ENCODE results near the gene ZNF229.
"Not testable (repeated sequence)": the region's sequence is repeated elsewhere in the genome, so short reads cannot be mapped to it uniquely, and the experiment has no call there.

ZNF229 gene

DNA sequence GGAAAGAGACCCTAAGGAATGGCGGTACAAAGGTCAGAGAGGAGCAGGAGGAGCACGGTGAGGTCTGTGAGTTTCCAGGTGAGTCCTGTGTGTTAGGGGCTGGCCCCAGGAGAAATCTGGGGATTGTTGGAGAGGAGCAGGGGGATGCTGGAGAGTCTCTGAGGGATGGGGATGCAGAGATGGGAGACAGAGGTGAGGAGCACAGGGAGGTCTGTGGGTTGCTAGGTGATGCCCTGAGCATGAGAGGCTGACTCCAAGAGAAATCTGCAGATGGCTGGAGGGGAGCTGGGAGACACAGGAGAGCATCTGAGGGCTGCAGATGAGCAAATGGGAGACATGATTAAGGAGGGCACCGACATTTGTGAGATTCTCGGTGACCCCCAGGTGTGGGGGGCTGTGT, 4.1 kb upstream of the ZNF229 start:
- ChIA-PET CTCF (no interaction called here), POLR2A (no interaction called here)
- no peak for DNase-seq (ENCODE audit: extremely low spot score)
- TF ChIP-seq ZNF384 (IDR thresholded peaks at IDR 0.05) = no peak
- TF ChIP-seq, protein P1, sequence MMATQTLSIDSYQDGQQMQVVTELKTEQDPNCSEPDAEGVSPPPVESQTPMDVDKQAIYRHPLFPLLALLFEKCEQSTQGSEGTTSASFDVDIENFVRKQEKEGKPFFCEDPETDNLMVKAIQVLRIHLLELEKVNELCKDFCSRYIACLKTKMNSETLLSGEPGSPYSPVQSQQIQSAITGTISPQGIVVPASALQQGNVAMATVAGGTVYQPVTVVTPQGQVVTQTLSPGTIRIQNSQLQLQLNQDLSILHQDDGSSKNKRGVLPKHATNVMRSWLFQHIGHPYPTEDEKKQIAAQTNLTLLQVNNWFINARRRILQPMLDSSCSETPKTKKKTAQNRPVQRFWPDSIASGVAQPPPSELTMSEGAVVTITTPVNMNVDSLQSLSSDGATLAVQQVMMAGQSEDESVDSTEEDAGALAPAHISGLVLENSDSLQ (IDR thresholded peaks at IDR 0.05) = no peak
- no peak for TF ChIP-seq LEF1 (IDR thresholded peaks at IDR 0.05; ENCODE audit: borderline replicate concordance)
- no peak for TF ChIP-seq FOXK2 (IDR thresholded peaks at IDR 0.05)
- no peak for TF ChIP-seq FOXA1 (IDR thresholded peaks at IDR 0.05)
- TF ChIP-seq NFRKB (IDR thresholded peaks at IDR 0.05) = no peak
- no peak for TF ChIP-seq BHLHE40 (IDR thresholded peaks at IDR 0.05; ENCODE audit: borderline replicate concordance)
- no peak for TF ChIP-seq HDGF (IDR thresholded peaks at IDR 0.05; ENCODE audit: borderline replicate concordance)
- TF ChIP-seq CTBP1 (IDR thresholded peaks at IDR 0.05; ENCODE audit: borderline replicate concordance) = no peak
- no peak for TF ChIP-seq SP1 (IDR thresholded peaks at IDR 0.05)

DNA sequence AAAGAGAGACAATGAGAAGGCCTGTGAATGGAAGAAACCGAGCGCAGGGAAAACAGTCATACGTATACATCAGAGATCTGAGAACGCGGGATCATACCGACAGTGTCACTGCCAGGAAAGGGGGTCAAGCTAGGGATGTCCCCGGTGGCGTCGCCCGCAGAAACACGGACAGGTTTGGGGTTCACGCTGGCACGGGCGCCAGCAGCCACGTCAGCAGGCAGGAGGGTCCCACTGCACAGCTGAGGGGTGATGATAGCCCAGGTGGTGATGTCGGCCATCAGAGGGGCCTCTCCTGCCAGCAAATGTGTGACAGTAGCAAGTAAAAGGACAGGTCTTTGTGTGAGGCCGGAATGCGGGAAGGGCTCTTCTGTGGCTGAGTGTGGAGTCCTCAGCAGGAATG, 3.4 kb upstream of the ZNF229 start:
- no peak for DNase-seq (ENCODE audit: extremely low spot score)
- TF ChIP-seq SP1 (IDR thresholded peaks at IDR 0.05) (no peak), ARNT (IDR thresholded peaks at IDR 0.05) (no peak), ELF4 (IDR thresholded peaks at IDR 0.05) (no peak), HDGF (IDR thresholded peaks at IDR 0.05; ENCODE audit: borderline replicate concordance) (no peak), FOXM1 (IDR thresholded peaks at IDR 0.05; ENCODE audit: borderline replicate concordance) (no peak), L3MBTL2 (conservative IDR thresholded peaks at IDR 0.05) (no peak), SUZ12 (IDR thresholded peaks at IDR 0.05) (no peak), CTBP1 (IDR thresholded peaks at IDR 0.05; ENCODE audit: borderline replicate concordance) (no peak), NFRKB (IDR thresholded peaks at IDR 0.05) (no peak), TARDBP (IDR thresholded peaks at IDR 0.05) (no peak), ZNF384 (IDR thresholded peaks at IDR 0.05) (no peak), LEF1 (IDR thresholded peaks at IDR 0.05; ENCODE audit: borderline replicate concordance) (no peak)
- TF ChIP-seq, protein P1 (IDR thresholded peaks at IDR 0.05) = no peak
- ChIA-PET CTCF (no interaction called here), POLR2A (no interaction called here)

DNA sequence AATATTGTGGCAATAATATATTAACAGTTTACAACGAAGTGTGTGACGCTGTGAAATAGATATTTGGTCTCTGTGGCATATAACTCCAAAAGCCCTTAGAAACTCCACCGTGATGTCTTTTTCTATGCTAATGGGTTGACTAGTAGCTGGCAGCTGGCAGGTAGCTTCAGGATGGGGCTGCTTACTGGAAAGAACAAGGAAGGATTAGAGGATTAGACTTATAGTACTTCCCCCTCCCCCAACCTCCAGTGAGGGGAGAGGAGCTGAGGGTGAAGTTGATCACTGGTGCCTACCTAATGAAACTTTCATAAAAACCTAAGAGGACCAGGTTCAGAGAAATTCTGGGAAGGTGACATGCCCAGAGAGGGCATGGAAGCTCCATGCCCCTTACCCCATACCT, 9.8 kb downstream of the ZNF229 start:
- no peak for TF ChIP-seq FOXK2 (IDR thresholded peaks at IDR 0.05)
- TF ChIP-seq FOXM1 (IDR thresholded peaks at IDR 0.05; ENCODE audit: borderline replicate concordance) = no peak
- TF ChIP-seq FOXA1 (IDR thresholded peaks at IDR 0.05) = no peak
- TF ChIP-seq, protein P1 (IDR thresholded peaks at IDR 0.05) = no peak
- no peak for TF ChIP-seq LEF1 (IDR thresholded peaks at IDR 0.05; ENCODE audit: borderline replicate concordance)
- no peak for TF ChIP-seq BHLHE40 (IDR thresholded peaks at IDR 0.05; ENCODE audit: borderline replicate concordance)
- TF ChIP-seq NFRKB (IDR thresholded peaks at IDR 0.05) = no peak
- no peak for TF ChIP-seq SUZ12 (IDR thresholded peaks at IDR 0.05)
- TF ChIP-seq SP1 (IDR thresholded peaks at IDR 0.05) = no peak
- no peak for TF ChIP-seq CTBP1 (IDR thresholded peaks at IDR 0.05; ENCODE audit: borderline replicate concordance)
- no peak for TF ChIP-seq ZNF384 (IDR thresholded peaks at IDR 0.05)
- no peak for TF ChIP-seq TARDBP (IDR thresholded peaks at IDR 0.05)
- TF ChIP-seq ELF4 (IDR thresholded peaks at IDR 0.05) = no peak
- TF ChIP-seq ARNT (IDR thresholded peaks at IDR 0.05) = no peak
- DNase-seq (ENCODE audit: extremely low spot score) = no peak
- ChIA-PET POLR2A (no interaction called here), CTCF (no interaction called here)

DNA sequence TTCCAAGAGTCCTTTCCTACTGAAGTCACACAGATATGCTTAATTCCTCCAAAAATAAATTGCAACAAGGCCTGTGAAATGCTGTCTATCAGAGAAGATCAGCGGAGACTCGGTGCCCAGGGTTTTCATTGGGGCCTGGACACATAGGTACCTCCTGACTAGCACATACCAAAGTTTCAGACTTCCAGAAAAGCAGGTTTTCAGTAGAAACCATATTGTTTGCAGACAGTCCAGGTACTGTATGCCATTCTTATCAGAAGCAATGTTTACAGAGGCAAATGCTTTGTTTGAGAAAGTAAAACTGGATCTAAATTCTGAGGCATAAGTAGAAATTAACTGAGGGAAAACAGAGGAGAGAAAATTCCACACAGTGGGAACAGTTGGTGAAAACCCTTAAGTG, 12.8 kb downstream of the ZNF229 start:
- ChIA-PET POLR2A (no interaction called here), CTCF (no interaction called here)
- no peak for DNase-seq (ENCODE audit: extremely low spot score)

DNA sequence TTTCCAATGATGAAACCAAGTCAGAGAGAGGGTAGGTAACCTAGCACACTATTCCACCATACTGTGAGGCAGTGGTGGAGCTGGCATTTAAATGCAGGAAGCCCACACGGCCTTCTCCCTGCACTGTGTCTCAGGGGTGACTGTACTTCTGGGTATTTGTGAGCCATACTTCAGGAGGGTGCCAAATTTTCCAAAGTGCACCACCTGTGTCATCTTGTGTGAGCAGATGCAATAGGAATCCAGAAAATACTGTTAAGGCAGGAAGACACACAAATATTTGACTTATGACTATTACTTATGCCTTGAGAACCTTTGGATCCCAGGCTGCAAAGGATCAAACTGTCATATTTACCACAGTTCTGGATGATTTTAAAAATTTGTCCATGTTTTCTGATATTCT, 17.3 kb downstream of the ZNF229 start:
- TF ChIP-seq, protein P1 (IDR thresholded peaks at IDR 0.05) = no peak
- TF ChIP-seq ZNF384 (IDR thresholded peaks at IDR 0.05) (no peak), FOXM1 (IDR thresholded peaks at IDR 0.05; ENCODE audit: borderline replicate concordance) (no peak), CTBP1 (IDR thresholded peaks at IDR 0.05; ENCODE audit: borderline replicate concordance) (no peak), HDGF (IDR thresholded peaks at IDR 0.05; ENCODE audit: borderline replicate concordance) (no peak), ELF4 (IDR thresholded peaks at IDR 0.05) (no peak), ARNT (IDR thresholded peaks at IDR 0.05) (no peak), BHLHE40 (IDR thresholded peaks at IDR 0.05; ENCODE audit: borderline replicate concordance) (no peak), FOXA1 (IDR thresholded peaks at IDR 0.05) (no peak), TARDBP (IDR thresholded peaks at IDR 0.05) (no peak), NFRKB (IDR thresholded peaks at IDR 0.05) (no peak), FOXK2 (IDR thresholded peaks at IDR 0.05) (no peak)
- ChIA-PET CTCF (no interaction called here), POLR2A (no interaction called here)
- DNase-seq (ENCODE audit: extremely low spot score) = no peak

More for the DNA sequence above, 12.8 kb downstream of the ZNF229 start:
- TF ChIP-seq TARDBP (IDR thresholded peaks at IDR 0.05) = no peak
- no peak for TF ChIP-seq ARNT (IDR thresholded peaks at IDR 0.05)
- no peak for TF ChIP-seq FOXM1 (IDR thresholded peaks at IDR 0.05; ENCODE audit: borderline replicate concordance)
- no peak for TF ChIP-seq LEF1 (IDR thresholded peaks at IDR 0.05; ENCODE audit: borderline replicate concordance)
- no peak for TF ChIP-seq ZNF384 (IDR thresholded peaks at IDR 0.05)

DNA sequence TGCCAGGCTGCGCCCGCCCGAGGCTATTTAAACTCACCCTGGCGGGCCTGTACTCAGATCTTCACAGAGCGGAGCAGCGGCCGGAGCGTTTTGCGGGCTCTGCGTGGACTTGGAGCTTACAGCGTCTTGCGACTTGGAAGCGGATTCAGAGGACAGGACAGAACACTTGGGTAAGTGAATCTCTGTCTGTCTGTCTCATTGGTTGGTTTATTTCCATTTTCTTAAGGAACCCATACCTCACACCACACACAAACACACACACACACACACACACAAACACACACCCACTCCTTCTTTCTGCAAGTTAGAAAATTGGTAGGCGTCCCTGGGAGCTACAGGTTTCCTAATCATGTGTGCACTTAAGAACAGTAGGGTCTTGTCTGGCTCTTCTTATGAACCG, 32.7 kb downstream of the ZNF229 start:
- CTCF ChIA-PET; POLR2A ChIA-PET; DNase-seq (ENCODE audit: extremely low spot score): not testable (repeated sequence)
